Peyer's patch (tissue), 4 donors: ENCODE results near the gene SPATS2.
"Not testable (repeated sequence)": the region's sequence is repeated elsewhere in the genome, so short reads cannot be mapped to it uniquely, and the experiment has no call there.

ENCODE experiments used
- CTCF ChIP-seq, 6 experiments: fragments of 450-650 bp in 4 of 6; fragments of 200-600 bp in 2 of 6; sonication (generic) in 1 of 6; IDR thresholded peaks; one replicate each; pipeline ENCODE4 v1.5.1; 2017 to 2019; ENCODE audit warnings: antibody characterized with exemption in 6 of 6, mild to moderate bottlenecking in 3 of 6, moderate library complexity in 1 of 6
- POLR2A ChIP-seq, 2 donors: fragments of 450-650 bp; IDR thresholded peaks; one replicate each; pipeline ENCODE4 v1.5.1; 2017; ENCODE audit warnings: antibody characterized with exemption in 2 of 2, mild to moderate bottlenecking in 2 of 2, moderate library complexity in 2 of 2

DNA sequence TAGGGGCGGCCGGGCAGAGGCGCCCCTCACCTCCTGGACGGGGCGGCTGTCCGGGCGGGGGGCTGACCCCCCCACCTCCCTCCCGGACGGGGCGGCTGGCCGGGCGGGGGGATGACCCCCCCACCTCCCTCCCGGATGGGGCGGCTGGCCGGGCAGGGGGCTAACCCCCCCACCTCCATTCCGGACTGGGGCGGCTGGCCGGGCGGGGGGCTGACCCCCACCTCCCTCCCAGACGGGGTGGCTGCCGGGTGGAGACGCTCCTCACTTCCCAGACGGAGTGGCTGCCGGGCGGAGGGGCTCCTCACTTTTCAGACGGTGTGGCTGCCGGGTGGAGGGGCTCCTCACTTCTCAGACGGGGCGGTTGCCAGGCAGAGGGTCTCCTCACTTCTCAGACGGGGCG lies 69.5 kb downstream of the SPATS2 start:
- not testable (repeated sequence) for TF ChIP-seq CTCF, POLR2A (IDR thresholded peaks at IDR 0.05)
